ENCODE measurements around the gene MDP1.

Gene MDP1

GRCh38 chr14:24215495-24216344 lies at the start of gene MDP1:
MDP1 (minus strand) TSS chr14:24216066; CDS start chr14:24215955, 111 bp downstream.
- DNase-seq = peak; percentile 83

DNA sequence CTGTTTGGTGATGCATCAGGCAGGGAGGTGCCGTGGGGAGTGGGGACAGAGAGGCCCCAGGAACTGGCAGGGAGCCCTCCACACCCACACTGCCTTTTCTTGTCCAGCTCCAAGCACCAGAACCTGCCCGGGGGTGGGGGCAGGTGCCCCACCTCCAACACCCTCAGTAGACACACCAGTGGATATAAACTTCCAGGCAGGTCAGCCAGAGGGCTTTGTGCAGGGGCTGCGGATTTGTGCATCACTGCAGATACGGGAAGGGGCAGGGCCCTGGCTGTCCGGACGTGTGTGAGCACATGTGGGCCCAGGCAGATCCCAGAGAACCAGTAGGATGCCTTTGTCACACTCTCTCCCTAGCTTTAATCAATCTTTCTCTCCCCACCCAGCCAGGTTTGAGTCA lies 48.4 kb upstream of the MDP1 start:
- no peak for DNase-seq

DNA sequence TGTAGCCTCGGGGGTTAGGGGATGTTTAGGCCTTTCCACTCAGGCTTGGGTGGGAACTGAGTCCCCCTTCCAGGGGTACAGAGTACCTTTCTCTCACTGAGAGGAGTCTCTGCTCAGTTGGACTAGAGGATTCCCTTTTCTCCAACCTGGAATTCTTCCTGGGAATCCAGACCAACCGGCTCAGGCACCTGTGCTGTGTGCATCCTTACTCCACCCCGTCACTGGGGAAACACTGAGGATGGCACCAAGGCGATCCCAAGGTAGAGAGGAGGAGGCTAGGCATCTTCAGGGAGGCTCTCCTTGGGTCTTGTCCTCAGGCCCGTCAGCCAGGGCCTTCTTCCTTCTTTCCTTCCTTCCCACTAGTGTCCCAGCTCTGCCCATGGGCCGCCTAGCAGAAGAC lies 48.0 kb upstream of the MDP1 start:
- no peak for DNase-seq

- DNase-seq = no peak
These were observed 47.2 kb upstream of the MDP1 start, which contains the start of gene TGM1 for GRCh38 chr14:24262821-24263733. TGM1 (minus strand) TSS chr14:24263177; CDS start chr14:24262352, 825 bp downstream.

DNA sequence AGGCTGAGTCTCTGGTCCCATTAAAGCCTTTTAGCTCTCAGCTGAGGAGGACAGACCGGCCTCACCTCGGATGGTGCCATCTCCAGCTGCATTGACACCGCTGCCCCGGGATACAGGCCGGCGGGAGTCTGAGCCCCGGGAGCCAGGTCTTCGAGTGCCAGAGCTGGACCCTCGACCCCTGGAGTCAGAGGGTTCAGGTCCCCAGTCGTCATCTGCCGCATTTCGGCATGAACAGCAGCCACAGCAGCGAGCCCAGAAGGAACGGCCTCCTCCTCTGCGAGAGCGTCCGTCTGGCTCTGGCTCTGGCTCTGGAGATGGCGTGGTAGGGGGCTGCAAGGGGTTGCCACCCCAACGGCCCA lies 46.1 kb upstream of the MDP1 start:
- no peak for DNase-seq

- DNase-seq = no peak
These were observed 45.5 kb upstream of the MDP1 start for GRCh38 chr14:24261256-24261968.

DNA sequence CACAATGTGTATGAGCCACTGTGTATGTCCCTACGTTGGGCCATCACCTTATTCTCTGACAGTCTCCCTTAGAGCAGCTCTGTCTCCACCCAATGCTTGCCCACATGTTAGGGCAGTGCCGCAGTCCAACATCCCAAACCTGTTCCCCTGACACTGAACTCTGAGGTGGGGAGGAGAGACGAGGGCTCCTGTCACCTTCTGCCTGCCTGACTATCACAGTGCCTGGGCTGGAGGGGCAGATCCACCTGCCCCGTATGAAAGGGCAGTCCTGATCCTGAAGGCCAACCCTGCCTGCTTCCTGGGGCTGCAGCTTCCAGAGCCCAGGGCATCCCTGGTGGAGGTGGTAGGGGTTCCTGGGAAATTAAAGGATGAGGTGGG lies 44.9 kb upstream of the MDP1 start:
- DNase-seq = no peak

DNA sequence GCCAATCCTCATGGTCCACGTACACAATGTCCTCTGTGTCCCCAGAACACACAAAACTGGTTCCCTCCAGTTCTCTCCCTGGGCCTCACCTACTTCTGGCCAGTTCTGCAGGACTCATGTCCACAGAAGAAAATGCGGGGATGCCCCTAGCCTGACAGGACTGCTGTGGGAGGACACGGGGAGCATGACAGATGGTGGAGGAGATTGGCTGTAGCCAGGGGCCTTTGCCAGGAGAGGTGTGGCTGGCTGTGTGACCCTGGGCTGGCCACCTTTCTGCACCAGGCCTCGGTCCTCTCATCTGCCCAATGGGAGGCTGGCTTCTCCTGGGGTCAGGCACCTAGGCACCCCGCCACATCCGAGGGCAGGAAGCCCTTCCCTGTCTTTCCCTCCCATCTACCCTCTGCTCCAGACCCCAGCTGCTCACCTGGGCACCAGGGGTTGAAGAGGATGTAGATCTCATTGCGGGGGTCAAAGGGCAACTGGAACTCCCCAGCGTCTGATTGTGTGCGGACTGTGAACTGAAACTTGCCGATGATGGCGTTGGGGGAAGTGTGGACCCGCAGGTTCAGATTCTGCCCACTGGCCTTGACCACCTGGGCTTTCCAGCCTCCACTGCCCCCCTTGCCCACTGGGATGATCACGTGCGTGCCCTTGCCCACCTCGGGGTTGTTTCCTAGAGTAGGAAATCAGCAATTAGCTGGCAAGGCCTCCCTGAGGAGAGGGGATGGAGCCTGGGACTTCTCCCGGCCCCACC lies 44.3 kb upstream of the MDP1 start:
- no peak for DNase-seq

- DNase-seq = no peak
These were observed 43.6 kb upstream of the MDP1 start for GRCh38 chr14:24259282-24260025.

GRCh38 chr14:24258548-24259265 lies 42.8 kb upstream of the MDP1 start:
- DNase-seq = no peak

DNA sequence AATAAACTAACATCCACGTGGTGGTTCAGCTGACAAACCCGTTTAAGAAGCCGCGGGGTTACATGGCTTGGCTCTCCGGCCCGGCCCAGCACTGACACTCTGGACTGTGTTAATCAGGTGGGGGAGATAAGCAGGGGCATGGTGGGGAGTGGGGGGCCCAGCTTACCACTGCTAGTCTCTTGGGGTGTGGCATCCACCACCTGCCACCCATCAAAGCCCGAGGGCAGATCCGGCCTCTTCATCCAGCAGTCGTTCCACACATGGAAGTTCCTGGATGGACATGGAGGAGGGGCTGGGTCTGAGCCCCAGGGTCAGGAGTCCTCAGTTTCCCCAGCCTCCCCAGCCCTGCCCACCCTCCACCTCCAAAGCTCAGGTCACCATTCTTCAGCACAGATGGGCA lies 42.3 kb upstream of the MDP1 start:
- DNase-seq = no peak

GRCh38 chr14:24256960-24257359 lies 41.1 kb upstream of the MDP1 start:
- DNase-seq = no peak

GRCh38 chr14:24255931-24256711 lies 40.3 kb upstream of the MDP1 start:
- DNase-seq = no peak

GRCh38 chr14:24255438-24255837 lies 39.6 kb upstream of the MDP1 start:
- no peak for DNase-seq

- DNase-seq = no peak
These were observed 38.9 kb upstream of the MDP1 start for GRCh38 chr14:24254630-24255392.

DNA sequence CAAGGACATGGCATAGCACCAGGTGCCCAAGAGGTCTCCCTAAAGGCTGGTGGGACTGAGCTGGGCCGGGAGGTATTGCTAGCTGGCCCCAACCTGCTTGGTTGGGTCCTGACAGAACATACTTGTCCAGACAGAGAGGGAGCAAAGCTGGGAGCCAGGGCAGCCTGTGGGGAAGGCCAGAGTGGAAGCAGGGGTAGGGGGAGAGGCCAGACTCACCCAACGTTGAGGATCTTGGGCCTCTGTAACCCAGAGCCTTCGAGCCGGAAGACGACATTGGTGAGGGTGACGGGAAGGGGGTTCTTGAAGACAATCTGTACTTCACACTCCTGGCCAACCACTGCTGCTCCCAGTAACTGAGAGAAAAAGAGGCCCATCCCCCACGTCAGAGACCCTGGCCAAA lies 38.1 kb upstream of the MDP1 start:
- DNase-seq = no peak

- DNase-seq = no peak
These were observed 36.6 kb upstream of the MDP1 start for GRCh38 chr14:24252289-24253124.

GRCh38 chr14:24251880-24252288 lies 36.0 kb upstream of the MDP1 start:
- DNase-seq = no peak

Measured in activated effector memory CD4-positive, alpha-beta T cell treated with Interleukin-2 at 50 U/mL for 16 hours (primary cell).